ENCODE data around the gene MEF2D.

MEF2D gene

GRCh38 chr1:156420205-156421061, 80.1 kb downstream of the MEF2D start:
- peak in 1 of 2 experiments; percentile 50 for DNase-seq (ENCODE audit: low read depth in 1 of 2, low spot score in 1 of 2)
- TF ChIP-seq REST (IDR thresholded peaks at IDR 0.05; ENCODE audit: insufficient replicate concordance, low read depth): no peak
- TF ChIP-seq CTCF (IDR thresholded peaks at IDR 0.05; ENCODE audit: insufficient read depth, low read length): no peak
- TF ChIP-seq POLR2AphosphoS5 (IDR thresholded peaks at IDR 0.05; ENCODE audit: low read depth): no peak
- no peak for TF ChIP-seq SPI1 (IDR thresholded peaks at IDR 0.05; ENCODE audit: borderline replicate concordance, low read depth)
- TF ChIP-seq GABPA (IDR thresholded peaks at IDR 0.05; ENCODE audit: low read depth): no peak
- no peak overlapping the region for H3K27ac ChIP-seq (replicated peaks)
- peaks cover 72% of the 10 kb centered on the region for H3K27me3 ChIP-seq (ENCODE audit: insufficient read depth, poor library complexity, severe bottlenecking)
- H3K4me3 ChIP-seq (replicated peaks; ENCODE audit: insufficient read depth, low read length): no peak overlapping the region

GRCh38 chr1:156419854-156420204, 80.7 kb downstream of the MEF2D start:
- no peak for DNase-seq (ENCODE audit: low read depth in 1 of 2, low spot score in 1 of 2)
- TF ChIP-seq SPI1 (IDR thresholded peaks at IDR 0.05; ENCODE audit: borderline replicate concordance, low read depth): no peak
- no peak for TF ChIP-seq GABPA (IDR thresholded peaks at IDR 0.05; ENCODE audit: low read depth)
- no peak overlapping the region for H3K4me3 ChIP-seq (replicated peaks; ENCODE audit: insufficient read depth, low read length)
- H3K27ac ChIP-seq (replicated peaks): no peak overlapping the region
- peaks cover 71% of the 10 kb centered on the region for H3K27me3 ChIP-seq (ENCODE audit: insufficient read depth, poor library complexity, severe bottlenecking)

- H3K4me3 ChIP-seq (replicated peaks; ENCODE audit: insufficient read depth, low read length): no peak overlapping the region
- no peak for TF ChIP-seq CTCF (IDR thresholded peaks at IDR 0.05; ENCODE audit: insufficient read depth, low read length)
- TF ChIP-seq REST (IDR thresholded peaks at IDR 0.05; ENCODE audit: insufficient replicate concordance, low read depth): no peak
- TF ChIP-seq GABPA (IDR thresholded peaks at IDR 0.05; ENCODE audit: low read depth): no peak
- TF ChIP-seq POLR2AphosphoS5 (IDR thresholded peaks at IDR 0.05; ENCODE audit: low read depth): no peak
- no peak for TF ChIP-seq SPI1 (IDR thresholded peaks at IDR 0.05; ENCODE audit: borderline replicate concordance, low read depth)
- H3K27ac ChIP-seq (replicated peaks): no peak overlapping the region
- peaks cover 68% of the 10 kb centered on the region for H3K27me3 ChIP-seq (ENCODE audit: insufficient read depth, poor library complexity, severe bottlenecking)
- no peak for DNase-seq (ENCODE audit: low read depth in 1 of 2, low spot score in 1 of 2)
These were observed 82.0 kb downstream of the MEF2D start for GRCh38 chr1:156418416-156419070.

GRCh38 chr1:156417401-156418020, 83.1 kb downstream of the MEF2D start:
- H3K27ac ChIP-seq (replicated peaks): no peak overlapping the region
- DNase-seq (ENCODE audit: low read depth in 1 of 2, low spot score in 1 of 2): no peak
- no peak overlapping the region for H3K4me3 ChIP-seq (replicated peaks; ENCODE audit: insufficient read depth, low read length)
- H3K27me3 ChIP-seq (ENCODE audit: insufficient read depth, poor library complexity, severe bottlenecking): peaks cover 60% of the 10 kb centered on the region
- TF ChIP-seq SPI1 (IDR thresholded peaks at IDR 0.05; ENCODE audit: borderline replicate concordance, low read depth) (no peak), GABPA (IDR thresholded peaks at IDR 0.05; ENCODE audit: low read depth) (no peak), REST (IDR thresholded peaks at IDR 0.05; ENCODE audit: insufficient replicate concordance, low read depth) (no peak), CTCF (IDR thresholded peaks at IDR 0.05; ENCODE audit: insufficient read depth, low read length) (no peak), POLR2AphosphoS5 (IDR thresholded peaks at IDR 0.05; ENCODE audit: low read depth) (no peak)

Measured in HL-60 (cell line).